HepG2 (cell line): ENCODE data around the gene CEP250. TPM values are rescaled to one million over a fixed set of nuclear protein-coding genes. Genes with fewer than 3 reads are reported as not detected.

Experiments used
- ATF4 ChIP-seq, 2 experiments: fragments of 450-650 bp in 1 of 2; sonication (generic) in 1 of 2; formaldehyde crosslinking; IDR thresholded peaks; 2 replicates each; pipeline versions ENCODE4 v1.5.0 to v1.8.0; 2020 to 2022; ENCODE audit warnings: mild to moderate bottlenecking in 1 of 2, missing genetic modification reagents in 1 of 2
- BRCA1 ChIP-seq: sonication (generic); formaldehyde crosslinking; IDR thresholded peaks from 2 replicates; pipeline ENCODE4 v1.4.0; 2020; ENCODE audit warnings: missing genetic modification reagents
- CBX2 ChIP-seq, 2 experiments: fragments of 200-600 bp in 1 of 2; sonication (generic); formaldehyde crosslinking in 1 of 2; IDR thresholded peaks; 2 replicates each; pipeline versions ENCODE4 v1.7.0 to v1.8.1; 2018 to 2022; ENCODE audit warnings: low read depth in 2 of 2, low read length in 1 of 2, mild to moderate bottlenecking in 1 of 2, missing genetic modification reagents in 1 of 2
- CEBPG ChIP-seq: IDR thresholded peaks from 2 replicates; pipeline ENCODE4 v1.6.1; 2016
- EP300 ChIP-seq, 3 experiments: sonication (generic) in 1 of 3; formaldehyde crosslinking in 1 of 3; IDR thresholded peaks; 2 replicates each; pipeline versions ENCODE4 v1.5.1 to v1.6.1; 2011 to 2020; ENCODE audit warnings: low read depth in 2 of 3, low read length in 2 of 3, borderline replicate concordance in 1 of 3, improper control_type of control experiment in 1 of 3, mild to moderate bottlenecking in 1 of 3, missing genetic modification reagents in 1 of 3, moderate library complexity in 1 of 3
- FOXC1 ChIP-seq: sonication (generic); formaldehyde crosslinking; IDR thresholded peaks from 2 replicates; pipeline ENCODE4 v1.8.0; 2022; ENCODE audit warnings: mild to moderate bottlenecking, missing genetic modification reagents, borderline replicate concordance
- HDAC2 ChIP-seq: sonication (generic); formaldehyde crosslinking; IDR thresholded peaks from 2 replicates; pipeline ENCODE4 v1.4.0; 2020; ENCODE audit warnings: missing genetic modification reagents
- HMGA1 ChIP-seq: sonication (generic); formaldehyde crosslinking; conservative IDR thresholded peaks from 2 replicates; pipeline ENCODE4 v1.4.0; 2020; ENCODE audit warnings: missing genetic modification reagents
- HOXA3 ChIP-seq: sonication (generic); formaldehyde crosslinking; IDR thresholded peaks from 2 replicates; pipeline ENCODE4 v1.5.0; 2020; ENCODE audit warnings: missing genetic modification reagents
- IRX3 ChIP-seq: sonication (generic); formaldehyde crosslinking; IDR thresholded peaks from 2 replicates; pipeline ENCODE4 v1.8.1; 2023; ENCODE audit warnings: mild to moderate bottlenecking, low read depth, missing genetic modification reagents, borderline replicate concordance
- PPARG ChIP-seq: conservative IDR thresholded peaks from 2 replicates; pipeline ENCODE4 v1.6.1; 2016; ENCODE audit warnings: missing biosample characterization, missing genetic modification reagents
- PRPF4 ChIP-seq: fragments of 200-400 bp; formaldehyde crosslinking; IDR thresholded peaks from 2 replicates; pipeline ENCODE4 v1.6.1; 2016; ENCODE audit warnings: low read length, low read depth; ENCODE audit not compliant: poor library complexity, severe bottlenecking
- SETDB1 ChIP-seq: sonication (generic); formaldehyde crosslinking; IDR thresholded peaks from 2 replicates; pipeline ENCODE4 v1.5.1; 2020; ENCODE audit warnings: missing genetic modification reagents, mild to moderate bottlenecking, borderline replicate concordance
- SPEN ChIP-seq: sonication (generic); formaldehyde crosslinking; IDR thresholded peaks from 2 replicates; pipeline ENCODE4 v1.5.1; 2020; ENCODE audit warnings: low read depth, mild to moderate bottlenecking, missing genetic modification reagents
- SRSF1 ChIP-seq: fragments of 200-400 bp; formaldehyde crosslinking; optimal IDR thresholded peaks from 2 replicates; pipeline ENCODE3; 2017; ENCODE audit warnings: mild to moderate bottlenecking, low read depth, low read length, moderate library complexity
- TFDP2 ChIP-seq: sonication (generic); formaldehyde crosslinking; IDR thresholded peaks from 2 replicates; pipeline ENCODE4 v1.4.0; 2020; ENCODE audit warnings: missing genetic modification reagents
- YY1 ChIP-seq: IDR thresholded peaks from 2 replicates; pipeline ENCODE4 v1.6.1; 2011; ENCODE audit warnings: low read length, low read depth, moderate library complexity, mild to moderate bottlenecking; ENCODE audit not compliant: insufficient read depth, insufficient replicate concordance
- ZMYM4 ChIP-seq: sonication (generic); formaldehyde crosslinking; IDR thresholded peaks from 2 replicates; pipeline ENCODE4 v1.8.1; 2023; ENCODE audit warnings: mild to moderate bottlenecking, missing genetic modification reagents
- ZNF234 ChIP-seq: sonication (generic); formaldehyde crosslinking; conservative IDR thresholded peaks from 2 replicates; pipeline ENCODE4 v1.5.1; 2020; ENCODE audit warnings: mild to moderate bottlenecking, missing genetic modification reagents
- ZXDC ChIP-seq: sonication (generic); formaldehyde crosslinking; IDR thresholded peaks from 2 replicates; pipeline ENCODE4 v1.5.0; 2020; ENCODE audit warnings: mild to moderate bottlenecking, missing genetic modification reagents
- polyA plus RNA-seq, 8 experiments: library from polyadenylated mRNA; depleted of rRNA in 3 of 8; stranded (reverse) in 7 of 8; unstranded in 1 of 8; fragments of >200 nt; fragmentation: Illumina TruSeq in 4 of 8; extraction: Trizol in 4 of 8; gene quantifications; 2 replicates each; pipeline versions ENCODE4 v1.2.1 to v1.2.3, GENCODE V29; 2011 to 2016; ENCODE audit warnings: low read depth in 4 of 8, missing spikeins in 1 of 8, mixed read lengths in 1 of 8; ENCODE audit not compliant: insufficient read depth in 1 of 8
- total RNA-seq, 5 experiments: library from RNA; depleted of rRNA; stranded (reverse); fragments of >200 nt; fragmentation: Illumina TruSeq; extraction: Trizol; gene quantifications; 2 replicates each; pipeline ENCODE4 v1.2.3, GENCODE V29; 2016; ENCODE audit warnings: low read depth in 1 of 5
- TF ChIP-seq, protein P1 (sequence below): sonication (generic); formaldehyde crosslinking; IDR thresholded peaks from 2 replicates; pipeline ENCODE4 v1.4.0; 2020; ENCODE audit warnings: missing genetic modification reagents, borderline replicate concordance

CEP250 gene
- total and polyA plus RNA-seq, 2 of the 13 experiments (the other 11 are each of a cell fraction or from before 2014, with no cell fraction given): 28.8 to 55.3 TPM

DNA sequence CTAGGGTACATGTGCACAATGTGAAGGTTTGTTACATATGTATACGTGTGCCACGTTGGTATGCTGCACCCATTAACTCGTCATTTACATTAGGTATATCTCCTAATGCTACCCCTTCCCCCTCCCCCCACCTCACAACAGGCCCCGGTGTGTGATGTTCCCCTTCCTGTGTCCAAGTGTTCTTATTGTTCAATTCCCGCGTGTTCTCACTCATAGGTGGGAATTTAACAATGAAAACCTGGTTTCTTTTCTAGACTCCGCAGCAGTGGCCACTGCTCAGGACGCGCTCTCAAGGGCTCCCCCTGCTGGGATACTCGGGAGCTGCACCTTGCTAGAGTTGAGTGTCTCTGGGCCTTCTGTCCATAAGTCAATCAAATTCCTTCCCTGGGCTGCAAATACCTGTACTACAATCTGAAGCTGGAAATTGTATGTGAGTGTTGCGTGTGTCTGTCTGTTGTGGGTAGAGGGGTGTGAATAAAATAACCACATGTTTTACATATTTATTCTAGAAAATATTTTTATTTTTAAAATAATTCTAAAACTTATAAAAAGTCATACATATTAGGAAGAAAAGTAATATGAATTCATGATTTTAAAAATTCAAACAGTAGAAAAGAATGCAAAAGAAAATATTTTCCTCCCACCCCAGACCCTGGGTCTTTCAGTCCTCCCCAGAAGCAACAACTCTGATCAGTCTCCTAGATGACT is 8.2 kb upstream of the CEP250 start (continued):
- TF ChIP-seq HMGA1 (CRISPR knock-in tag): no peak
- TF ChIP-seq CEBPG: 0 out of 2 replicates have a peak, but pooled peaks have one; percentile 8
- peak; percentile 65 for TF ChIP-seq YY1
- TF ChIP-seq ZMYM4 (CRISPR knock-in tag): peak; percentile 59; the same call in 1 of the 2 replicates
- 0 out of 2 replicates have a peak, but pooled peaks have one; percentile 31 for TF ChIP-seq PPARG
- TF ChIP-seq ATF4 (CRISPR knock-in tag; IDR thresholded peaks at IDR 0.05): 0 out of 4 replicates have a peak, but pooled peaks of 1 of the 2 experiments have one; percentile 24
- TF ChIP-seq FOXC1 (CRISPR knock-in tag): peak; percentile 32; the same call in 1 of the 2 replicates
- TF ChIP-seq TFDP2: no peak
- TF ChIP-seq, protein P1, sequence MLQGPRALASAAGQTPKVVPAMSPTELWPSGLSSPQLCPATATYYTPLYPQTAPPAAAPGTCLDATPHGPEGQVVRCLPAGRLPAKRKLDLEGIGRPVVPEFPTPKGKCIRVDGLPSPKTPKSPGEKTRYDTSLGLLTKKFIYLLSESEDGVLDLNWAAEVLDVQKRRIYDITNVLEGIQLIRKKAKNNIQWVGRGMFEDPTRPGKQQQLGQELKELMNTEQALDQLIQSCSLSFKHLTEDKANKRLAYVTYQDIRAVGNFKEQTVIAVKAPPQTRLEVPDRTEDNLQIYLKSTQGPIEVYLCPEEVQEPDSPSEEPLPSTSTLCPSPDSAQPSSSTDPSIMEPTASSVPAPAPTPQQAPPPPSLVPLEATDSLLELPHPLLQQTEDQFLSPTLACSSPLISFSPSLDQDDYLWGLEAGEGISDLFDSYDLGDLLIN: no peak
- no peak for TF ChIP-seq SRSF1
- TF ChIP-seq IRX3 (CRISPR knock-in tag): no peak
- TF ChIP-seq SETDB1 (CRISPR knock-in tag): no peak
- TF ChIP-seq SPEN (CRISPR knock-in tag): 0 out of 2 replicates have a peak, but pooled peaks have one; percentile 52
- TF ChIP-seq PRPF4: peak; percentile 37
- no peak for TF ChIP-seq BRCA1 (CRISPR knock-in tag)
- peak; percentile 60; the same call in 1 of the 2 replicates for TF ChIP-seq HDAC2 (CRISPR knock-in tag)
- no peak for TF ChIP-seq CBX2 (IDR thresholded peaks at IDR 0.05; ENCODE audit: low read depth, low read length)
- no peak for TF ChIP-seq CBX2 (CRISPR knock-in tag; IDR thresholded peaks at IDR 0.05; ENCODE audit: low read depth)
- TF ChIP-seq HOXA3 (CRISPR knock-in tag): 0 out of 2 replicates have a peak, but pooled peaks have one; percentile 41
- TF ChIP-seq ZNF234: no peak
- no peak for TF ChIP-seq EP300 (IDR thresholded peaks at IDR 0.05; ENCODE audit: low read depth in 2 of 2, low read length in 2 of 2)
- TF ChIP-seq EP300 (CRISPR knock-in tag; IDR thresholded peaks at IDR 0.05; ENCODE audit: borderline replicate concordance): 0 out of 2 replicates have a peak, but pooled peaks have one; percentile 22
- no peak for TF ChIP-seq ZXDC (CRISPR knock-in tag)
